Dermis microvascular lymphatic vessel endothelial cell (primary cell): ENCODE data around the gene SDK1. TPM values are rescaled to one million over a fixed set of nuclear protein-coding genes. Genes with fewer than 3 reads are reported as not detected.

Source experiments
- DNase-seq, 2 donors: peaks; one replicate each; pipeline versions ENCODE4 v3.0.0 to v3.0.0-alpha.2; 2010; ENCODE audit warnings: low read depth in 2 of 2
- total RNA-seq: library from RNA; depleted of rRNA; stranded (reverse); fragments of >200 nt; gene quantifications from 2 replicates; pipeline ENCODE4 v1.2.1, GENCODE V29; 2014

Gene SDK1
- total RNA-seq, 1 donor from 2014 or later, result 0.39 TPM

DNA sequence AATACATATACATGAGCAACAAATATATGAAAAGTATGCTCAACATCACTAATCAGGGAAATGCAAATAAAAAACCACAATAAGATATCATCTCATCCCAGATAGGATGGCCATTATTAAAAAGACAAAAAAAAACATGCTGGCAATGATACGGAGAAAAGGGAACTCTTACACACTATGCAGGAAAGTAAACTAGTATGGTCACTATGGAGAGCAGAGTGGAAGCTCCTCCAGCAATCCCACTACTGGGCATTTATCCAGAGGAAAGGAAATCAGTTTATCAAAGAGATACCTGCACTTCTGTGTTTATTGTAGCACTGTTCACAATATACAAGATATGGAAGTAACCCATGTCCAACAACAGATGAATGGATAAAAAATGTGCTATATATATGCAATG is 217.5 kb downstream of the SDK1 start:
- DNase-seq, result peak in 1 of 2 donors; percentile 60

DNA sequence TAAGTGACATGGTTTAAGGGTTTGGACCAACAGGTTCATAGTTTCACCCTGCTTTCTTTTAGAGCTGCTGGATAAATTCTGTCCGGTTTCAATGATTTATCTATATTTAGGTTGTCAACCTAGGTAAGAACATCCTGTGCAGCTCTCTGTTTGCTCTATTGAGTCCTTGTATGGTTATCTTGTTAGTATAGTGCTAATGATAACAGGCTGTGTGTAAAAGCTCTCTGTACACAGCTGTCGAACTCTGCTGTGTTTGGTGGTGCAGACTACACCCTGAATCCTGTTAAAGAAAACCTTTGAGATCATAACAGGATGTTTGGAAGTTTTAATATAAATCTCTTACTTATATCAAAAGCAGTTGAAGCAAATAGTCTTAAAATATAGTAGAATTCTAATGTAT is 219.2 kb downstream of the SDK1 start:
- no peak for DNase-seq

DNA sequence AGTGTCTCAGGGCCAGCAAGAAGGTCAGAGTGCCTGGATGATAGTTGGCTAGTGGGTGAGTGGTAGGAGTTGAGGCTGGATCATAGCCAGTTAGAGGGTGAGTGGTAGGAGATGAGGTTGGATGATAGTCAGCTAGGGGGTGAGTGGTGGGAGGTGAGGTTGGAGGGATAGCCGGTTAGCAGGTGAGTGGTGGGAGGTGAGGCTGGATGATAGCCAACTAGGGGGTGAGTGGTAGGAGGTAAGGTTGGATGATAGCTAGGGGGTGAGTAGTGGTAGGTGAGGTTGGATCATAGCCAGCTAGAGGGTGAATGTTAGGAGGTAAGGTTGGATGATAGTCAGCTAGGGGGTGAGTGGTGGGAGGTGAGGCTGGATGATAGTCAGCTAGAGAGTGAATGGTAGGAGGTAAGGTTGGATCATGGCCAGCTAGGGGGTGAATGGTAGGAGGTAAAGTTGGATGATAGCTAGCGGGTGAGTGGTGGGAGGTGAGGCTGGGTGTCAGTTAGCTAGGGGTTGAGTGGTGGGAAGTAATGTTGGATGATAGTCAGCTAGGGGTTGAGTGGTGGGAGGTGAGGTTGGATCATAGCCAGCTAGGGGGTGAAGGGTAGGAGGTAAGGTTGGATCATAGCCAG is 226.6 kb downstream of the SDK1 start:
- no peak for DNase-seq

DNA sequence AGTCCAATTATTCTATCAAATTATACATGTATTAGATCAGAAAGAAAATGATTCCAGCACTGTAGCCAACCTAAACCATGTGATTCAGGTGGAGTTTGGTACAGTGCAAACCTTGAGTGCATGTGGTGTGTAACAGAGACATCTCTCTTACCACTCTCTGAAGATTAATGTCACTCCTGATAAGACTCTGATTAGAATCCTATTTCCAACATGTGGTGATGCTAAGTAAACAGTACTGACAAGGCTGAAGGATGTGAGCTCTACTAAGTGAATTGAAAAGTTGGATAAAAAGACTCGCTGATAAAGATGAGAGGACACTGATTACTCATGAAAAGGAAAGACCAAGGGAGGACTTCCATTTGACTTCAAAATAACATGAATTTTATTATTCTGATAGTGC is 232.0 kb downstream of the SDK1 start:
- DNase-seq, result no peak

DNA sequence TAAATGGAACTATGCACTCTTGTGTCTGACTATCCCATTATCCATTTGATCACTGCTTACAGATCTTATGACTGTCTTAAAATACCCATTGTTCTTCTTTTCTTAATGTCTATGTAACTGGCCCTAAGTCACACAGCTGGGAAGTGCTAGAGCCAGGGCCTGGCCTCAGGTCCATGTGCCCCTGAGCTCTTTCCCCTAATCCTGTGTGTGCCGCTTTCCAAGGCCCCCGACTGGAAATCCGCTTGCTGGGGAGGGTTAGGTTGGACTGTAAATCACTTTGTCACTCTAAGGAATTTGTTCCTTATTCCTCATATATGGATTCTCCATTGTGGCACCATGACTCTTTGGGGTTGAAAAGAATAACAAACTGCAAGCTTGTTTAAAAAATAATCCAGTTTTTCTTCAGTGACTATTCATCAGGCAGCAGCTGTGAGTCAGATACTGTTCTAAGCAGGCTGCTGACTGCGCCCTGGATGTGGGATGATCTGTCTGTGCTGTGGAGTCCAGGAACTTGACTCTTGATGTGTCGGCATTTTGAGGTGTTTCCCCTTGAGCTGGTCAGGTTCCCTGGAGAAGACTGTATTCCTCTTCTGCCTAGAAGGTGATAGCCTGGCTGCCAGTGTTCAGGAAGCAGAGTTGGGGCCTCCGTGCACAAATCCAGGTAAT is 236.3 kb downstream of the SDK1 start:
- peak in 1 of 2 donors; percentile 12 for DNase-seq

DNA sequence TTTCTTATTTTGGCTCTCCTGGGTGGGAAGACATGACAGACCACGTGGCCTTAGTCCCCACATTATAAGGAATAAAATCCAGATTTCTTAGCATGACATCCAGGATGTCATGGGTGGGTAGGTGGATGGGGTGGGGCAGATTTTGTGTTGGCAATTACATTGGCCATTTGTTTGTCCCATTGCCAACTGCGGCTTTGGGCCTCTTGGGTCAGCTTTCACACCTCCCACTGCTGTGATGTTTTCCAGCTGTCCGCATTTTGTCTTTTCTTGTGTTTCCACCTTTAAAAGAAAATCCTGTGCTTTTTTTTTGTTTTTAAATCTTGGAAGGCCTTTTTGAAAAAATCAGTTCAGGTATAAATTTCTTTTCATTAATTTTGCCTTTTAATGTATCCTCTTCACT is 237.0 kb downstream of the SDK1 start:
- no peak for DNase-seq

DNA sequence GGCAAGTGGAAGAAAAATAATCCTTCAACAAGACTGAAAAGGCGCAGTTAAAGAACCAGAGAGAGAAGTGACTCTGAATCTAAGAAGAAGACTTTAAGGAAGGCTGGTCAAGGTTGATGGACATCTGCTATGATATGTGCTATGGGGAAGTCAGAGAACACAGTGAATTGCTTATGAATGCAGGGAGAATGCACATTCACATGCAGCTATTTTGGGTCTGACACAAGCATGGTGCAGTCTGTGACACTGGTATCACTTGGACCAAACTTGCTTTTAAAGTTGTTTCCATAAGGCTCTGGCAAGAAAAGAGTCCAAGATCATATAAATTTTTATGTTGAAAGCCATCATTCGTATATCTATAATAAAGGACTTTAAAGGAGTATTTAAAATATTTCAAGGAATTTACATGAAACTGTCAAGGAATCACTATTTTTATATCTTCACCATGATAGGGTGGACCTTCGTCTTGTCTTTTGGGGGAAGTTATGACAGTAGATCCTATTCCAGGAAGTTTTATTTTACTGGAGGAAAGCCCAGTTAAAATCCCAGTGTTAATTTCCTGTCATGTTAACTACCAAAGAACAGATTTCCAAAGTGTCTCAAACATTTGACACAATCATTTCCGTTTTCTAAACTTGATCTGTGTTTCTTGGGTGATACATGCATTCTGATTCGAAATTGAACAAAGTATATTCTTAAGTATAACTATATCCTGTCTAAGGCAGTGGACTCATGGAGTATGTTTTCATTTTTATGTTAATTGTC is 239.6 kb downstream of the SDK1 start:
- DNase-seq, result peak in 1 of 2 donors; percentile 8

DNA sequence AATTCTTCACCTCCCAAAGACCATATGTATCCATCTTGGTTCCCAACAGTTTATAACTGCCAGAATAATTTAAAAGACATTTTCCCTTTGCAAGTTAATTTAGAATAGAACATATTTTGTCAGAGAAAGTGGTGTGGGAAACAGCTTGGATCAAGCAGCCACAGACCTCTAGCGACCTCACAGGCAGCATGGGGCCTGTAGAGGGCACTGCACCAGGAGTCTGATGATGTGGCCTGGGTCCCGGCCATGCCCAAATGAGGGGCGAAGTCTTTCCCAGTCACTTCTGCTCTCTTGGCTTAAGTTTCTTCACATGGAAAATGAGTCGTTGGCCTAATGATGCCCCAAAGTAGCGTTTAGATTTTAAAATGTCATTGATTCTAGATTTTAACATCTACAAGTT is 243.2 kb downstream of the SDK1 start:
- DNase-seq, result no peak

DNA sequence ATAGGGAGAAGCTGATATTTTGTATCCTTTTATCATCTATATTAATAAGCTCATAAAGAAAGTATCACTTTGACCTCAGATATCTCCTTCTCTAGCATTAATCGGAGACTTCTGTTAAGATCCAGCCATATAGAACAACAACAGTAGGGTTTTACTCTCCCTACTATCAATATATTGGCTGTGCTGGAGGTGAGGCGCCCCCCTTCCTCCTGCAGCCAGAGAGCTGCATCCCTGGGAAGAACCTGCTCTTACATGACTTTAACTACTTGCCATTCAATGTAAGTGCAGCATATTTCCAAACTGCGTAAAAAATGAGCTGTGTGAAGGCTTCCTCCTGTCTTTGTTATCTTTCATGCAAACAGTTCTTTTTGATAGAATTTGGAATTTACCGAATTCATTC is 247.8 kb downstream of the SDK1 start:
- no peak for DNase-seq

DNA sequence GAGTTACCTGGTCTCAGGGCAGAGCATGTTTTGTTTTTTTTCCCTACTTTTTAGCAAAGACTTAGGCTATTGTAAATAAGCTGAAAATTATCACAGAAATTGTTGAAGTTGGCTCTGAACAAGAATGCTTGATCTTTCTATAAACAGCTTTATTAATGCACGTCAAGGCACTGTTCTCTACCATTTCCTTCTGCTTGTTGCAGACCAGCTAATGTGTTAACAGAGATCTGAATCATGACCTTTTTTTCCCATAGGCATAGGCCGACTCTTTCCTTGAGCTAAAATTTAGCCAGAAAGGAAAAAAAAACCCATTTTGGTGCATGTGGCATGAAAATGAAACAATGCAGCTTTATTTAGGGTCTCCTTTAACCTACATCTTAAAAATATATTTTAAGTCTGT is 248.5 kb downstream of the SDK1 start:
- DNase-seq, result no peak

DNA sequence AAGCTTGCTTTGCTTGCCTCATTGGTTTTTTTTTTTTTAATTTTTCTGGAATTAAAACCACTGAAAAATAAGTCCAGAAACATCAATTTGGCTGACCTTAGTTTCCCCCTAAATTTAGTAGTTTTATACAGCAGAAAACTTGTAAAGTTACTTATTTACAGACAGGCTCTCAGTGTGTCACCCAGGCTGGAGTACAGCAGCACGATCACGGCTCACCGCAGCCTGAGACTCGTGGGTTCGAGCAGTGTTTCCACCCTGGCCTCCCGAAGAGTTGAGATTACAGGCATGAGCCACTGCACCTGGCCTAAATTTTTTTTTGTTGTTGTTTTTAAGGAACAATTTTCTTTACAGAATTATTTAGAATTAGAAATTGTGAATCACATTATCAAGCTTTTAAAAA is 250.5 kb downstream of the SDK1 start:
- no peak for DNase-seq

DNA sequence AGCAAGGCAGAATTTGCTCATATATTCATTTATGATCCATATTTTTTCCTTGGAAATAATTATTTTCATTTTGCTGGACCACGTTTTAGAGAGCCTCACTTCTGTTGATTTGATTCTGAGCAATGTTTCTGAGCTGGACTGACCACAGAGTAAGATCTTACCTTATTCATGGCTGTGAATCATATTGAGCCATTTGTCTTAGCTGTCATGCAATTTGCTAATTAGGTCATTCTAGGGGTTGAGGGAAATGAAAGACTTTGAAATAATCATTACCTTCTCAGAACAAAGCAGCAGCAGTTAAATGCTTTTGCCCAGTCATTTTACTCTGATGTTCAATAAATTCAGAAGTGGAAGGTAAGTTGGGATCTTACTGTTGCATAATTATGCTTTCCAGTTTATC is 251.4 kb downstream of the SDK1 start:
- DNase-seq, result no peak

DNA sequence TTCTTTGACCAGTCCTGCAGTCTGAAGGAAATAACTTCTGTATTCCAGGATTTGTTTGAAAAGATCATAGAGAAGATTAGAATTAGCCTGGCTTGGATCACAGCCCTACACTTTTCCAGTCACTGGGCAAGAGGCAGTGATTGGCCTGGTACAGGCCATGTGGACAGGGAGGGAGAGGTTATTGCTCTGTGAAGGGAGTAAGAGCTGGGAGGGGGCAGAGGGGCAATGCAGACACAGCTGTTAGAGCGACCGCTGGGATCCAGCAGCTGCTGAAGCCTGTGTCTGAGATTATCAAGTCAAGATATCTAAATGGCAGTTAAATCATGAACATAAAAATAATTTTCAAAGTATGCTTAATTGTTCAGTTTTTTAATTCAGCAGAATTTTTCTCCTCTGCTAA is 257.3 kb downstream of the SDK1 start:
- DNase-seq, result peak in 1 of 2 donors; percentile 32

DNA sequence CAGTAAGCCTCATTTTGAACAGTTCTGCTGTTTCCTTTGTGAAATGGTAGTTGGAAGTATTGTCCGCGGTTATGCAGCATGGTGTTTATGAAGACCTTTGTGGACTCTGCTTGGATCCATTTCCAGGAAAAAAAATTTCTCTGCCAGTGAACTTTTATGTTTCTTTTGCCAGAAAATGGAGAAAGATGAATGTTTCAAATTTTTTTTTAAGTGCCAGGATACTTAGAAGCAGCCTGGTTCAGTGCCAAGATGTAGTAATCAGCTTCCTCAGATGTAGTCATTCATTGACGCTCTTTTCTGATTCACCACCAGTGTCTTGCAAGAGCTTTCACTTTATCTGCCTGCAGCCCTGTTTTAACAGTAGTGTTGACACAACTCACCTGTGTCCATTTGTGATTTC is 258.2 kb downstream of the SDK1 start:
- peak in 1 of 2 donors; percentile 93 for DNase-seq

DNA sequence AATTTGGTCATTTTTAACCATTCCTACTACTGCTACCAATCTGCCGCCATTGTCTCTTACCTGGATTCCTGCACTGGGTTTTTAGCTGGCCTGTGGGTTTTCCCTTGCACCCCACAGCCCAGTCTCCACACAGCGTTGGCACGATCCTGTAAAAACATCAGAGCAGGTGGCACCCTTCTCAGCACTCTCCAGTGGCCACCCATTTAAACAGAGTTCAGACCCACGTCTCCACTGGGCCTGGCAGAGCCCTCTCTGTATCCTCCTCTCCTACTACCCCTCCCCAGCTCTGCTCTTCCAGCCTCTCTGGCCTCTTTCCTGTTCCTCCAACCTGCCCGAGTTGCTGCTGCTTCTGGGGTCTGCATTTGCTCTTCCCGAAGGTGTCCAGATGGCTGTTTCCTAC is 259.4 kb downstream of the SDK1 start:
- DNase-seq, result no peak

DNA sequence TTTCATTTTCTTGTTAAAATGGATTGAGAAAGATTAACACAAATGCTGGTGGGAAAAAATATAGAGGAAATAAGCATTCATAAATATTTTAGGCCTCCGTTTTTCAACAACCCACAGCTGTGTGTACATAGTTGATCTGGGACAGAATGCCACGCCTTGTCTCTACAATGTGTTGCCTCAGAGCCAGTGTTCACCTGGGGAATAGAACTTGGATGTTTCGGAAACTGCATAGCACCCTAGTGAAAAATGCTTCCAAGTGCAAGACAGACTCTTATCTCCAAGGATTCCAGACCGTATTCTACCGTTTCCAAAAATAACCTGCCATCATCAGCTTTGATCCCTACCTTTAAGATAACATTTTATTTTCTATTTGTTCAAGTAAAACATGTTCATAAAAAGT is 260.9 kb downstream of the SDK1 start:
- DNase-seq, result no peak

DNA sequence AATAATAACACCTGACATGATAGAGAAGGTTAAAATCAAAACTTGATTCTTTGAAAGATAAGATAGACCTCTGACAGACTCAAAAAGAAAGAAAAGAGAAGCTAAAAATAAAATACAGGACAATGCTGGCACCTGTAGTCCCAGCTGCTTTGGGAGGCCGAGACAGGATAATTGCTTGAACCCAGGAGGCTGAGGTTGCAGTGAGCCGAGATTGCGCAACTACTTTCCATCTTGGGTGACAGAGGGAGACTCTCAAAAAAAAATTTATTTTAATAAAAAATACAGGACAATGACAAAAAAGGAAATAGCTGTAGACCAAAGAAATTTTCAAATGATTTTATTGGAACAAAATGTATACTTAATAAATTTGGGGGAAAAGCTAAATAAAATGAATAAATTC is 263.2 kb downstream of the SDK1 start:
- no peak for DNase-seq

DNA sequence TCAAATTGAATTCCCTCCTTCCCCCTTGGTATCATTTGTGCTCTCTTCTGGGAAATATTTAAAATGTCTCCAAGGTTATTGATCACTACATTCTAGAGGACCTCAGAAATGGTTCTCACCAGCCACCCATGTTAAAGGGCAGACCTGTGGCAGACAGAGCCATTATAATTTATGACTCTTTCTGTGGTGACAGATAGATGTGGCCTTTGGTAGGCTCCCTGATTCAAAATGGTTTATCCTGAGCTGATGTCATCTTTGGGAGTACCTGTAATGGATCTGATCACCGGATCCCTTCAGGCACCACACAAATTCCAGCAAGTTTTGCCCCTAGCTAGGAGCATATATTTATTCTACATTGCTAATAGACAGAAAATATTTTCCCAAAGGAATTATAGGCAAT is 267.5 kb downstream of the SDK1 start:
- no peak for DNase-seq

DNA sequence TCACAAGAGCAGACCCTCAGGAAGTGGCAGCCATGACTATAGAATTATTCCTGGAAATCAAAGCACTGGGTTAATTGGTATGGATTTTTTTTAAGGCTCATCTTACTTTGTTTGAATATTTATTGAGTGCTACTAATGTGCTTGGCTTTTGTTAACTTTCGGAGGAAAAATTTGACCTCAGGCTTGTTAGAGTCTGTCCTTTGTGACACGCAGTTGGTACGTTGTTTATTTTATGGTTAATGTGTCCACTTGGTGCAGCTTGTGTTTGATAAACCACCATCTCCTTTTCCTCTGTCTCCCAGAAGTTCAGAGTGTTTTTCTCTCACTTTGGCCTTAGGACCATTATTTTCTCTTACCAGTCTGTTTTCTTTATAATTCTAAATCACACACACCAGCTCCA is 268.6 kb downstream of the SDK1 start:
- no peak for DNase-seq

DNA sequence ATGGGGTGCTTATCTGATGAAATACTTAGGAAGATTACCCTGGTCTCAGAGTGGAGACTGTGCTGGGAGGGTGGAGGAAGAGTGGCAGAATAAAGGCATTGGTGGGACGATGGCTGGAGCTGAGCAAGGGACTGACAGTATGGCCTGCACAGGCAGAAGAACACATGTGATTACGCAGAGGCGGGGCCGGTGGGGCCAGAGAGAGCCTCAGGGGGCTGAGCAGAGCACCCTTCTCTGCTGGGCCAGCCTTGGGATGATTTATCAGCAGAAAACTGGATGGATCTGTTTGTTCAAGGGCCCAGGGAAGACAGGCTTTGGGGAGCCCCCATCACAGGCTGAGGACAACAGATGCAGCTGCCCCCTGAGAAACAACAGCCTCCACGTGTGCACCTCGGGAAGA is 272.1 kb downstream of the SDK1 start:
- no peak for DNase-seq

DNA sequence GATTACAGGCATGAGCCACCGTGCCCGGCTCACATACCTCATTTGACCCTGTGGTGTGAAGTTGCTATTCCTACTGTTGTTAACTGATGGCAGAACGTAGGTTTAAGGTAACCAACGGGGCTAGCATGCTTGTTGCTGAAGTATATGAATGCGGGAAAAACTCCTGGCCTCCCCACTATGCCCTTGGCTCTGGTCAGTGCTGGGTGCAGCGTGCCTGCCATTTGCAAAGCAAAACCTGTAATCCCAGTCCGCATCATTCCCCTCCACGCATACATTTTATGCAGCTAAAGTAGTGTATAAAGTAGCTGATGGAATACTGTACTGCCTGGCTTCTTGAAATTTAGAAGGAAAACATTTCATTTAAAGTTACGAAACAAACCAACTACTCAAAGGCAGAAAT is 273.3 kb downstream of the SDK1 start:
- no peak for DNase-seq

DNA sequence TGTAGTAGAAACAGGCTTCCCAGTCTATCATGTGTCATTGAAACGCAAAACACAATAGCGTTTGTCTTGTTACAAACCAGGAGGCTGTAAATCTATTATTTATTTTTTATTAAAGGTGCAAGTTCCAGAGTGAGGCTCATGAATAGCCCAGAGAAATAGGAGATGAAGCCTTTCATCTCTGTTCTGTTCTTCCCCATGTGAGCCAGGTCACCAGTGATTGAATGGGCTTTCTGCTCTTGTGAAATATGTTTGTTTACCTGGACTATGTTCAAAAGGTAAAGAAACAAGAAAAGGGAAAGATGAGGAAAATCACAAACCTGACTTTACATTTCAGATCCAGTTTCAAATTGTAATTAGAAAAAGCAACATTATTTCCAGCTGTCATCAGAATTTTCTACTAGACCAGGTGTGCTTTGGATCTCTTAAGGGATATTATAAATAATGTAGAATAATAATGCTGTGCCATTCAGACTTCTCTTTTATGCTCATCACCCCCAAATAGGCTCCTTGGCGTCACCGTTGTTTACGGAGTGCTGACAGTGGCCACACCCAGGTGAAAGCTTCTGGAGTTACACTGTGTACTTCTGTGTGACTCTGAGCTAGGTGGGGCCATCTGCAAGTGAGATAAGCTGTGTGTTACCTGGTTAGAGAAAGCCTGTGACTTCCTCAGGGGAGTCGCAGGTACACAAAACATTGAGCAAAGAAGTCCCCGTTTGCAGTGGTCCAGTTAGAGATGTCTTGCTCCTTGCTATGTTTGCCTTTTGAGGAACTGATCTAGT is 274.9 kb downstream of the SDK1 start:
- DNase-seq, result no peak
